ENCODE measurements around the gene PCDHGB1.
"Not testable (repeated sequence)": the region's sequence is repeated elsewhere in the genome, so short reads cannot be mapped to it uniquely, and the experiment has no call there.

Gene PCDHGB1

GRCh38 chr5:141349917-141350619 is at the start of gene PCDHGB1:
TSS of gene PCDHGB1 (plus strand) at chr5:141350099. CDS start at chr5:141350261, 162 bp downstream.
- peak; percentile 46 for DNase-seq (ENCODE audit: low spot score)

- DNase-seq (ENCODE audit: low spot score): no peak
These were observed 46.1 kb upstream of the PCDHGB1 start, which contains the start of gene SLC25A2 for GRCh38 chr5:141303756-141304155. TSS of gene SLC25A2 (minus strand) at chr5:141304049. CDS start at chr5:141303865, 184 bp downstream.

- no peak for DNase-seq (ENCODE audit: low spot score)
These were observed 43.3 kb upstream of the PCDHGB1 start for GRCh38 chr5:141306630-141307029.

- no peak for DNase-seq (ENCODE audit: low spot score)
These were observed 36.2 kb upstream of the PCDHGB1 start for GRCh38 chr5:141313711-141314110.

GRCh38 chr5:141316963-141317362 is 32.9 kb upstream of the PCDHGB1 start:
- not testable (repeated sequence) for DNase-seq (ENCODE audit: low spot score)

- DNase-seq (ENCODE audit: low spot score): no peak
These were observed 30.7 kb upstream of the PCDHGB1 start for GRCh38 chr5:141319202-141319601.

GRCh38 chr5:141319699-141320098 is 30.2 kb upstream of the PCDHGB1 start:
- no peak for DNase-seq (ENCODE audit: low spot score)

- DNase-seq (ENCODE audit: low spot score): peak; percentile 92
These were observed 29.4 kb upstream of the PCDHGB1 start, which contains the start of gene TAF7 for GRCh38 chr5:141320225-141321169. TSS of gene TAF7 (minus strand) at chr5:141320784. CDS start at chr5:141320044, 740 bp downstream.

GRCh38 chr5:141322261-141322660 is 27.6 kb upstream of the PCDHGB1 start:
- DNase-seq (ENCODE audit: low spot score): no peak

GRCh38 chr5:141326088-141326854 is 23.6 kb upstream of the PCDHGB1 start:
- DNase-seq (ENCODE audit: low spot score): peak; percentile 82

- no peak for DNase-seq (ENCODE audit: low spot score)
These were observed 21.7 kb upstream of the PCDHGB1 start for GRCh38 chr5:141328231-141328630.

GRCh38 chr5:141330299-141331080 is 19.4 kb upstream of the PCDHGB1 start, which contains the start of gene PCDHGA1:
TSS of gene PCDHGA1 (plus strand) at chr5:141330514.
- DNase-seq (ENCODE audit: low spot score): peak; percentile 62

GRCh38 chr5:141332571-141332970 is 17.3 kb upstream of the PCDHGB1 start:
- not testable (repeated sequence) for DNase-seq (ENCODE audit: low spot score)

GRCh38 chr5:141338538-141339306 is 11.2 kb upstream of the PCDHGB1 start, which contains the start of gene PCDHGA2:
TSS of gene PCDHGA2 (plus strand) at chr5:141338760.
- peak; percentile 79 for DNase-seq (ENCODE audit: low spot score)

- not testable (repeated sequence) for DNase-seq (ENCODE audit: low spot score)
These were observed 9.0 kb upstream of the PCDHGB1 start for GRCh38 chr5:141340781-141341354.

- DNase-seq (ENCODE audit: low spot score): no peak
These were observed 7.1 kb upstream of the PCDHGB1 start for GRCh38 chr5:141342773-141343172.

- DNase-seq (ENCODE audit: low spot score): no peak
These were observed 6.5 kb upstream of the PCDHGB1 start, which contains the start of gene PCDHGA3 for GRCh38 chr5:141343242-141343952. TSS of gene PCDHGA3 (plus strand) at chr5:141343829. CDS start at chr5:141344034, 205 bp downstream.

GRCh38 chr5:141343953-141344463 is 5.9 kb upstream of the PCDHGB1 start:
- DNase-seq (ENCODE audit: low spot score): no peak

GRCh38 chr5:141345327-141345726 is 4.6 kb upstream of the PCDHGB1 start:
- DNase-seq (ENCODE audit: low spot score): no peak
